Stimulated activated CD8-positive, alpha-beta memory T cell treated with anti-CD3 and anti-CD28 coated beads, Interleukin-12 subunit alpha, Interleukin-12 subunit beta, amount 100 ng/mL, for 1 hour (primary cell): ENCODE data around the gene ASB16.

Experiments used
- DNase-seq: peaks from one replicate; pipeline ENCODE4 v3.0.0-alpha.2; 2020; ENCODE audit warnings: low read depth

ASB16 gene

DNA sequence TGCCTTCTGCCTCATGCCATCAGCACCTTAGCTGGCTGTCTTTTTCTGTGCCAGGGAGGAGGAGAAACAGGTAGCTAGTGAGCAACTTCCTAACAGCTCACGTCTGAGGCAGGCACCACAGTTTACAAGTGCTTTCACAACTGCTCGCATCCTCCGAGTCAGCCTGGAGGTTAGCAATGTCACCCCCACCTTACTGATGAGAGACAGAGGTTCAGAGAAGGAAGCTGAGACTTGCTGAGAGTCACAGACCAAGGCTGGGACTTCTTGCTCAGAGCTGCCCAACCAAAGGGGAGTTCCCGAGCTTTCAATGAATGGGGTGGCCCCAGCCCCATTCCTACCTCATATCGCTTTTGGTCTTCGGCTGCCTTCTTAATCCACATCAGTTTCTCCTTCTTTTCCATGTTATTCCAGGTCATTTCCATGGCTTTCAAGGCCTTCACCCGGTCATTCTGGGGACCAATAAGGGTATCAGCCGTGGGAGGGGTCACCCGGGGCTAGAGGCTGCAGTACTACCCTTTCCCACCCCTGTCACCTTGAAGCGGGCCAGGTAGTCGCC lies 39.4 kb downstream of the ASB16 start:
- no peak for DNase-seq

DNA sequence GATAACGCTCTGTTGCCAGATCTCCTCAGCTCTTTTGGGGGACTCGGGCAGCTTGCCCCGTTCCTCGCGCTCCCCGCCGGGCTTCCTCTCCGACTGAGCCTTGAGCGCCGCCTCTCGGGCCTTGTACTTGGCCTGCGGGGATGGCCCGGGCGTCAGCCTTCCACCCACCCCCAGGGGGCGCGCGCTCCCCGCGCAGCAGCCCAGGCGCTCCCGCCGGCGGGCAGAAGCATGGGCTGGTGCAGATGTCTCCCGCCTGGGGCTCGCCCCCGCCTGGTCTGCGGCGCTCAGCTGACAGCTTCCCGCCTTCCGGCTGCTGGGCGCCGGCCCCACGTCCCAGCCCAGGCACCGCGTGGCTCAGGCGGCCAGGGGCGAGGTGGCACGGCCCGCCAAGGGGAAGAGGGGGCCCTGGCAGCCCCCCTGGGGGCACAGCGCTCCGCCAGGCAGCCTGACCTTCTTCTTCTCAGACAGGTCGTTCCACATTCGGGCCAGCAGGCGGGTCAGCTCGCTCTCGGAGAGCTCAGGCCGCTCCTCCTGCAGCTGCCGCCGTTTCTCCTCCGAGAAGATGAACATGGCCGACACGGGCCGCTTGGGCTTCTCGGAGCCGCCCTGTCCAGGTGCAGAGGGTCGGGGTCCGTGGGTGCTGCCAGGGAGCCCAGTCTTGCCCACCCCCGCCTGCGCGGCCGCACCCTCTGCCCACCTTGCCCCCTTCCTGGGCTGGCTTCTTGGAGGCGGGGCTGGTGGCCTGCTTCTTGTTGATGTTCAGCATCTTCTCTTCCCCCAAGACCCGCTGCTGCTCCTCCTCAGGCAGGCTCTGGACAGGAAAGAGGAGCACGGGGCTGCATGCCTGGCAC lies 40.1 kb downstream of the ASB16 start:
- DNase-seq, result peak; percentile 80

DNA sequence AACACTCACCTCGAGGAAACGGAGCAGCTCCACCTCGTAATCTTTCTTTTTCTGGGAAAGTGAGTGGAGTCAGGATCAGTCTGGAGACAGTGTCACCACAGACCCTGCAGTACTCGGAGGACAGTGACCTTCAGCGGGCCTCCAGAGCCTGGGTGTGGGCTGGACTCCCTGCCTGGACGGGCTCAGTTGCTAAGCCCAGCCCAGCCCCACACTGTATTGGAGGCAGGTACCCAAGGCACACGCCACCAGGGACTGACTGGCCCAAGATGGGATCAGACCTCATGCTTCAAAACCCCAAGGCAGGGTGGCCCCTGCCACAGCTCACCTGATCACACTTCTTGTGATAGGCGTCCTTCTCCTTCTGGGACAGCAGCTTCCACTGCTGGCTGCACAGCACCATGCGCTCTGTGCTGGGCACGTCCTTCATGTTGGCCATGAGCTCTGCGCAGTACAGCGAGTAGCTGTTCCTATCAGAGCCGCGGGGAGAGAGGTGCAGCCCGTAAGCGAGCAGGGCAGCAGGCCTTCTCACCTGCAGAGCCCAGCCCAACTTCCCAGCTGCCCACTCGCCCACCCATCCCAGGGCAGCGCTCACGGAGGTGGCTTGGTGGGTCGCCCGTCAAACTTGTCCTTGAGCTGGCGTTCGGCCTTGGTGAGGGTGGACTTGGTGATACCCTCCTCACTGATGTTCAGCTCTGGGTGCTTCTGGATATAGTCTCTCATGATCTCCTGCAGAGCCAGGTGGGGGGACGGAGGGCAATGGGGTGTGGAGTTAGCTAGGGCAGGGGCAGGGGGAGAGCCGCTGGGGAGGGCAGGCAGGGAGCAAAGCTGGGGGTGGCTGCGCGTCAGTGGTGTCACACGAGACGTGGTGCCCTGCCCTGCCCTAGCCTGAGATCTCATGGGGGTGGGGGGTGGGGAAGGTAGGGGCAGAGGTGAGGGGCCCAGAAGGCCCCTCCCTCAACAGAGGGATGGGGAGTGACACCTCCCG lies 41.1 kb downstream of the ASB16 start:
- no peak for DNase-seq

DNA sequence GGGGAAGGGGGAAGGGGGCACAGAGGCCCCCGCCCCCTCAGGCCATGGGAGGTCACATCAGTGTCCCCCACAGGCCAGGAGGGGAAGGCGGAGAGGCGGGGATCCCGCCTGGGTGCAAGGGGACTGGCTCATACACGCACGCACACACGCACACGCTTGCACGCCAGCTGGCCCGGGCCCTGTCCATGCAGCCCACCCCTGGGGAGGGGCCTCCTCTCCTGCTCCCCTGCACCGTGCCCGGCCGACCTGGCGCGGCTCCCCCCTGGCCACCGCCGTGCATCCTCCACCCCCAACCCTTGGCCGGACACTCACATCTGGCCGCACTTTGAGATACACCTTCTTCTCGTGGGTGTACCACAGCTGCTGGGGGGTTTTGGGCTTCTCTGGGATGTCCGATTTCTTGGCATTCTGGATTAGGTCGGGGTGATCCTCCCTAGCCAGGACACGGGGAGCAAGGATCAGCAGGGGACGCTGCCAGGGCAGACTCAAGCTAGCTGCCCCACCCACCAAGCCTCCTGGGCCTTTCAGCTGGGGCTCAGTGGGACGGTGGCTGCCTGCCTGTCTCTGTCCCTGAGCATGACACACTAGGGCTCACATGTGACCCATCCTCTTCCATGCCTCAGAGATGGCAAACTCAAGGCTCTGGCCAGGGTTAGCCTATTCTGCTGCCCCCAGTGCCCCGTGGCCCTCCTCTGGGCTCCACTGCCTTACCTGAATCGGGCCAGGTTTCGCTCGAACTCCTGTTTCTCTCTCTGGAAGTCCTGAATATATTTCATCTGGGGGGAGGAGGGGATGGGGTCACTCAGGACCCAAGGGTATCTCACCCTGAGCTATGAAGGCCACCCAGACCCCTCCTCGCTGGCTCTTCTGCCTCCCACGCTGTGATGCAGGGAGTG lies 42.3 kb downstream of the ASB16 start:
- no peak for DNase-seq

DNA sequence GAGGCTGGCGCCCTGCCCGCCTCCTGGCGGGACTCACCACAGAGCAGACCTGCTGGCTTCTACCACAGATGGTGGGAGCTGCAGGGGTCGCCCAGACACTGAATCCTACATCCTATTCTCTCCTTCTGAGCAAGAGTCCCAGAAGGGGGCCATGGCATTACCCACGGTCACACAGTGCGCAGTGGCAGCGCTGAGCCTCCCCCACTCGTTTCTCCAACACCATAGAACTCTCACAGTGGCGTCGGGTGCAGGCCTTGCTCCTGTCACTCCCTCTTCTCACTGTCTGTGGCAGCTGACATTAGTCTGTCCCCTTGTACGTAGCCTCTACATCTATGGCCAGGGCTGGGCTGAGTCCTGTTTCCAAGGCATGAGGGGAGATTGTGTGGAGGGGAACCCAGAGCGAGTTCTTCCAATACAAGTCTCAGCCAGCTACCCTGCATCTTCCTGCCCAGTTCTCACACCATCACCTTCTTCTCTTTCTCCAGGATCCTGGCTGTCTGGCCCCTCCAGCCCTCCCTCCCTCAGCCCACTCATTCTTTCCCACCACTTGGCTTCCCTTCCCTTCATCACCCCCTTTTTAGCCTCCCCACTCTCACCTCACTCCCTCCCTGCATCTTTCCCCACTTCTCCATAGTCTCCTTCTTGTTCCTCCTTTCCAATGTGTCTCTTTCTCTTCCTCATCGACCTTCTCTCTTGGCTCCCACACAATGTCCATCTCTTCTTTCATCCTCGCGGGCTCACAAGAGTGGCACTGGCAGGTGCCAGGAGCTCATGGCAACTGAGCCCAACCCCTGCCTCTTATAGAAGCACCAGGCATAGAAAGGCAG lies 43.1 kb downstream of the ASB16 start:
- no peak for DNase-seq

DNA sequence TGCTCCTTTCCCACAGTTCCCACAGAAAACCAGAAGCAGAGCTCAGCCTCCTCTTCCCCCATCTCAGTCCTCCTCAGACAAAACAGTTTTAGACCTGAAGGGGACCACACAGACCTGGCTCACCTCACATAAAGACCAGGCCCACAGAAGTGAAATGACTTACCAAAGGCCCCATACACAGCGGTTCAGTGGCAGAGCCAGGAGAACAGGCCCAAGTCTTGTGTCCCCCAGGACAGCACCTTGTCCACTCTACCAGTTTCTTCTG lies 43.7 kb downstream of the ASB16 start:
- DNase-seq, result no peak

DNA sequence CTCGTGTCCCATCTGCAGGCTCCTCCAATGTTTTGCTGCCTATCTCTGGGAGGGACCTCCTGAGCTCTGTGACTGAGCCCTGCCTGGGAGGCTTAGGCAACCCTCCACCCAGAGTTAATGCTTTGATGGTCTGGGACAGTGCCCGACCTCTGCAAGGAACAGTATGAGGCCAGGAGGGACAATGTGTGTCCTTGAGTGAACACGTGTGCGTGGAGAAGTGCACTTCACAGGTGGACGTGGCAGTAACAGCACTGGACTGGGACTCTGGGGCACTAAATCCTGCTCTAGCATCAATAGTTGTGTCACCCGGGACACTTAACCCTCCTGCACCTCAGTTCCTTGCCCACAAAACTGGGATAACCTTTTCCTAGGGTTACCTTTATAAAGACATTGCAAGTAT lies 44.4 kb downstream of the ASB16 start:
- no peak for DNase-seq

DNA sequence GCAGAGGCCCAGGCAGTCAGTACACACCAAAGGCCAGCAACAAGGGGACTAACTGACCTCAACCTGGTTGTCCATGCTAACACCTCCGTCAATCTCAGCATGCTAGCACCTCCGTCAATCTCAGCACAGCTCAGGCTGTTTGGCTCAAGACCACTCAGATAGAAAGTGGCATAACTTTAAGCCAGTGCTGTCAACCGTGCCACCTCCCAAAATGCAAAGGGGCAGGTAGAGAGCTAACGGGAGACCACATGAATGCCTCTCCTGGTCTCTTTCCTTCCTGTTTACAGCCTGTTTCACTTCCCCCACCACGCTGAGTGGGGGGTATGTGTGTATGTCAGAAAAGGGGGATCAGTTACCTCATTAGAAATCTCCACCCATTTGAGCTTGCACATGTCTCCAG lies 45.7 kb downstream of the ASB16 start:
- DNase-seq, result no peak

DNA sequence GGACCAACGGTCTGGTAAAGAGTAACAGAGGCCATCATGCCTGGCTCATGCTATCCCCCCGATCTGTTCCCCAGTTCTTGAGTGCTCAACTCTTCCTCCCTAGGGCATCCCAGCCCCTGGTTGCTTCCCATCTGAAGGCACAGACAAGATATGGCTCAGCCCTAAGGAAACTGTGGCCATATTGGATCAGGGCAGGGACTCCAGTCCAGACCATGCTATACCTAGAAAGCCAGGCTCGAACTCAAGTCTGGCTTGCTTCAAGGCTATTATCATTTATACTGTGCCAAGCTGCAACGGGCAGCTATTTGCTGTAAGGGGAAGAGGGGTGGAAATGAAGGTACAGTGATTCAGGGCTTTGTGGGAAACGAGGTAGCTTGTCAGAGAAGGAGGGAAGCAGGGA lies 46.2 kb downstream of the ASB16 start:
- DNase-seq, result no peak

DNA sequence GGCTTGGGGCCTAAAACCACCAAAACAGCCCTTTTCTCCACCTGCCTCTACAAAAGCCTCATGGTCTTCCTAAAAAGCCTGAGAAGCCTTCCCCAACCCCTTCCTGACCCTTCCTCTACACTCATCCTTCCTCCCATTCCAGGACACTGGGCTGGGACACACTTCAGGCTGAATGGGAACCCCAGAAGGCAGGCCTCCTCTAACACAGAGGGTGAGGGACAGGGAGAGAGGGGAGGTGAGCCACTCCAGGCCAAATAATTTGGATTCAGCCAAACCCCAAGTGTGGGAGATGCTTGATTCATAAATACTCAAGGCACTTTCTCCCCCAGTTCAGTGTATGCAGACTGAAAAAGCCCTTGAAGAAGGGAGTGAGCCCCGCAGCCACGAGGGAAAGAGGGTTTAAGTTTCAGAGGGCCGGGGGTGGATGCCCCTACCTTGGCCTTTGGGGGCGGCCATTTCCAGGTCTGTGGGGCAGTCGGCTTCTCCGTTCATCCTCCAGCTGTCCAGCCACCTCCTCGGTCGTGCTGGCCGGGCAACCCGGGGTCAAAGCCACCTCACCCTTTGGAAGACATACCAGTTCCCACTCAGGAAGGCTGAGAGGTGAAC lies 47.3 kb downstream of the ASB16 start:
- DNase-seq, result no peak

DNA sequence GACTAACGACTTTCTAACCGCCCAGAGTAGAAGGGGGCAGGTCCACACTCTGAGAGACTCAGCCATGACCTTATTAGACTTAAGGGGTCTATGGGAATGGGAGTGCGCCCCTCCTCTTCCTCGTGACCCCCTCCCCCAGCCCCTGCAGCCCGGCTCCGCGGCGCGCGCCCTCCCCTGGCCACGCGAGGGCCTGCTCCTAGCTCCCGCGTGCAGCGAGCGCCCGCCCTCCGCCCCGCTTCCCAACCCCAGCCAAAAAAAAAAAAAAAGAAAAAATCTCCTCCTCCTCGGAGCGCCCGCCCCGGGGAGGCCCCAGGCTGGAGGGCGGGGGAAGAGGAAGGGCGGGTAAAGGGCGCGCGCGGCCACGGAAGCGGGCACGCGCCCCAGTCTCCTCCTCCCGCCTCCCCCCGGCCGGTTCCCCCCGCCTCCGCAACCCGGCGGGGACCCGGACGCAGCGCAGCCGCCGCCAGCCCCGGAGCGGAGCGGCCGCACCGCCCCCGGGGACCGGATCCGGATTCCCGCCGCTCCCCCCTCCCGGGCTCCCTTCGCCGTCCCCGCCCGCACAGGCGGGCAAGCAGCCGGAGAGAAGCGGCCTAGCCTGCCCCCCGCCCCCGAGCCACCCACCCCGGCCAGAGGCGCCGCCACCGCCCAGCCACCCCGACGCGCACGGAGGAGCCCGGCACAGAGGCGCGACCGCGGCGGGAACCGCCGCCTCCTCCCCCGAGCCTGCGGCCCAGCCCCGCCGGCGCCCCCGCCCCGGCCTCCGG lies 48.0 kb downstream of the ASB16 start:
- peak; percentile 77 for DNase-seq

DNA sequence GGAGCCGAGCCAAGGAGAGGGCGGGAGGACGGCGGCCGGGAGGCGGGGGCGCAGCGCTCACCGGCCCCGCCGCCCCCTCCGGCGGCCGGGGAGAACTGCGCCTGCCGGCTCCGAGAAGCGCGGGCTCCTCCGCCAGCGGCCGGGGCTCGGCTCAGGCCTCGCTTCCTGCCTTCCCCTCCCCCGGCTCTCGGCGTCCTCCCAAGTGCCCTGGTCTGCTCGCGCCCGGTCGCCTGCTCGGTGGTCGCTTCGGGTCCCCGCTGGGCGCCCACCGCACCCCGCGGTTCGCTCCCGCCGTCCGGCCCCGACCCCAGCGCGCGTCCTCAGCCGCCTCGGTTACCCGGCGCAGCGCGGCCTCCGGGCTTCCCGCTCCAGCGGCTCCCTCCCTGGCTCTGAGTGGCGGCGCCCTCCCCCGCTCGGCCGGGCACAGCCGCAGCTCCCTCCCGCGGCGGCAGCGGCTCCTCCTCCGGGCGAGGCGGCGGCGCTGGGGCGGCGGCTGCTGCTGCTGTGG lies 48.7 kb downstream of the ASB16 start:
- peak; percentile 49 for DNase-seq

DNA sequence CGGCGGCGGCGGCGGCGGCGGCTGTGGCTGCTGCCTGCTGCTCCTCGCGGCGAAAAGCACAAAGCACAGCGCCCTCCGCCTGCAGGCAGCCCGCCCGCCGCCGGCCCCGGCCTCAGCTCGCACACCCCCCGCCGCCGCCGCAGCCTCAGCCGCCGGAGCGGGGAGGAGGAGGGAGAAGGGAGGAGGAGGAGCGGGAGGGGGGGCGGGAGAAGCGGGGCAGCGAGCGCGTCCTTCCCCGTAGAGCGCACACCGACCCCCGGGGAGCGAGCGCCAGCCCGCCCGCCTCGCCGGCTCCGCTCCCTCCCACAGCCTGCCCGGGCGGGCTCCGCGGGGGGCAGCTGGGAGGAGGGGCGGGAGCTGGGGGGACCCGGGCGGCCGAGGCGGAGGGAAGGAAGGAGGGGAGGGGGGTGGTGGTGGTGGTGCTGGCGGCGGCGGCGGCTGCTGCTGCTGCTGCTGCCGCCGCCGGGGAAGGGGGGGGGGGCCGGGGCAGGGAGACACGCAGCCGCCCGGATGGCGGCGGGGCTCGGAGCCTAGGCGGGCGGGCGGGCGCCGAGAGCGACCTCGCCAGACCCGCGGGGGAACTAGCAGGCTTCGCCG lies 49.2 kb downstream of the ASB16 start, which contains the start of gene UBTF:
Gene UBTF, minus strand, starts transcription at position 60 of the 597 bp plus-strand sequence. CDS start 1,446 bp downstream, outside the sequence.
- peak; percentile 52 for DNase-seq

DNA sequence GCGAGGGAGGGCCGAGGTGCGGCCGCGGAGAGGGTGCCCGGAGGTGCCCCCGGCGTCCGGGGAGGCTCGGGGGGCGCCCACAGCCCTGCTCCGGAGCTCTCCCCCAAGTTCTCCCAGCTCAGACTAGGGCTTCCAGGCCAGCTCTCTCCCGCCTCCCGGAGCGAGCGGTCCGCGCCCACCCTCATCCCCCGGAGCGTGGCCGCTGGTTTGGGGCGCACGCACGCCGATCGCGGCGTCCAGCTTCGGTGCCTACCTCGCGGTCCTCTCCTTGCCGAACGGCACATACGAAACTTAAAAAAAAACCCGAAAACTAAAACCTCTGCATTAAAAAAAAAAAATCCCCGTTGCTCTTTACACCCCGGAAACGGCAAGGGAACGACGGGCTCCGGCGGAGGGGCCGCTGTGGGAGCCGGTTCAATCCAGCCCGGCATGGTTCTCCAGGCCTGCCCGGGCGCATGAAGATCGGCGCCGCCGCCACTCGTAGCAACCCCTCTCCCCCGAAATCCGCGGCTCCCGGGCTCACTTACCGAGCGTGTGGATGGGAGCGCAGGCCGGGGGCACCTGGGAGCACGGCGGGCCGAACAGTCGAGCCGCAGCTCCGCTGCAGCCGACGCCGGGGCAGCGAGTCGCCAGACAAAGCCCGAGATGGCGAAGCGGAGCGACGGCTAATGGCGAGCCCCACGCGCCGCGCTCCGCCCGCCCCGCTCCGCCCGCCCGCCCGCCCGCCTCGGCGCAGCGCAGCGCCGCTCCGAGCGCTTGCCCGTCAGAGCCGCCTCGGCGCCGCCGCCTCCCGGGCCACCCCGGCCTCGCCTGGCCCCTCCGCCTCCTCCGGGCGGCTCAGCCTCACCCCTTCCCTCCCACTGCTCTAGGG lies 49.9 kb downstream of the ASB16 start:
- no peak for DNase-seq

DNA sequence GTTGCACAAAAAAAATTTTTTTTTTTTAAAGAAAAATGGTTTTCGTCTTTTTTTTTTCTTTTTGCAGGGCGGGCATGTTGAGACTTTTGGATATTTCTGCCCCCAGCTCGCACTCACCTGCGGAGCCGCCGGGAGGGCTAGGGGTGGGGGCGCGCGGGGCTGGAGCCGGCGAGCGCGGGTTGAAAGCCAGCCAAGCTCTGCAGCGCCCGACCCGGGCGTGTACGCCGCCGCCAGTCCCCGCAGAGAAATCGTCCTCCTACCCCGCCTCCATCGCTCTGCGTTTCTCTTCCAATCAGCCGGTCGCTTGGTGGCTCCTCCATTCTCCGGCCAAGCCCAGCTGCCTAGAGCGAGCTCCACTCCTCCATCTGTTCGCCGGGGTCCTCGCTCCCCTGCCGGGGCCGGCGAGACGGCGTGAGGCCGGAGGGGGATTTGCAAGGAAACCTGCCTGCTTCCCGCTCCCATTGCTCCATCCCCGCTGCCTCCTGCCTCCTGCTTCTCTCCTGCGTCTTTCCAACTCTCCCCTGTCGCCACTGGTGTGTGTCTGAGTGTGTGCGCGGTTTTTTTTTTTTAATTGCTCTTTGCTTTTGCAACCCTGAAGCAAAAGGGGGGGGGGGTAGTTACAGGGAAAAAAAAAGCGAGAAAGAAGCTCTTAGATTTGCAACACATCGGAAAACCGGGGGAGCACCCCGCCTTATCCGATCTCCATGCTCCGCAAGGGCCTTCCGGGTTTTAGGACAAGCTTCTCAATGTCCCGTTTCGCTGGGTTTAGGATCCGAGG lies 50.8 kb downstream of the ASB16 start:
- no peak for DNase-seq

DNA sequence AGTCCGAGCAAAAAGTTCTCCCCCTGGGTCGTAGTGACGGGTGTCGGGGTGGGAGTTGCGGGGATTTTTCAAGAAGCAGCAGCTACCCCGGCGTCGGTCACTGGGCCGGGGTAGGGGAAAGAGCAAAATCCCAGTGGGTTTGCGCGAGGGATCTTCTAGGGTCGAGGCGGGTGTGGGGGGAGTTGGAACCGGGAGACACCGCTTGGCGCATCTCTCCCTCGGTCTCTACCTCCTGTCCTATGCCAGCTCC lies 51.3 kb downstream of the ASB16 start:
- DNase-seq, result no peak

DNA sequence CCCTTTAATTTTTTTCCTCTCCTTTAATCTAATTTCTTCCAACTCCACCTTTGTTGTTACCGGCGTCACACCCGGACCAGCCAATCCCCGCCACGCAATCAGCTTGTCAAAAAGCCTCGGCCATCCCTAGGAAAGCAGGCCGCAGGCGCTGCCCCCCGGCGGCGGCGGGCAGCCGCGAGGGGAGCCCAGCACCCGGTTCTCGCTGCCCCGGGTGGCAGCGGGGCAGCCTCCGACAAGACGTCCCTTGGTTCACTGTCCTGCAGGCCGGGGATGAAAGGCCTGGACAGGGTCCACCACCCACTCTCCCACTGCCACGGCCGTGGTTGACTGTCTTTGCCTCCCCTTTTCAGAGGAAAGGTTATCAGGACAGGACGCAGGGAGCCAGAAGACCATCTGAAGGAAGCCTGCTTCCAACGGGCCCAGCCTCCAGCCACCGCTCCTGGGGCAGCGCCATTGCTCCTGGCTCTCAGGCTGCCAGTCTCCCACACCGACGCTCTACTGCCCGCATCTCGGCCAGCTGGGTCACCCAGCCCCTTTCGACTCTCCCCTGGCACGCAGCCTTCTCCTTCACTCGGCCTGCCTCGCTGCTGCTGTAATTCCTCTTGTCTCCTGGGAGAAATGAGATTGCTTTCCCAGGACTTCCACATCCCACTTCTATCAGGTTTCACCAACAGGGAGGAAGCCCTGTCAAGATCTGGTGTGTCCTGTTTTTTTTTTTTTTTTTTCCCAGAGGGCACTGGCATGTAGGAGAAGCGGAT lies 51.8 kb downstream of the ASB16 start:
- no peak for DNase-seq
